GM21723 (cell line): ENCODE data around the gene IPCEF1.

Source experiments
- ATAC-seq: cut with Tn5 transposase; IDR thresholded peaks from one replicate; pipeline ENCODE4 v1.9.1; 2021; ENCODE audit warnings: mild to moderate bottlenecking, moderate library complexity; ENCODE audit not compliant: unreplicated experiment

IPCEF1 gene

DNA sequence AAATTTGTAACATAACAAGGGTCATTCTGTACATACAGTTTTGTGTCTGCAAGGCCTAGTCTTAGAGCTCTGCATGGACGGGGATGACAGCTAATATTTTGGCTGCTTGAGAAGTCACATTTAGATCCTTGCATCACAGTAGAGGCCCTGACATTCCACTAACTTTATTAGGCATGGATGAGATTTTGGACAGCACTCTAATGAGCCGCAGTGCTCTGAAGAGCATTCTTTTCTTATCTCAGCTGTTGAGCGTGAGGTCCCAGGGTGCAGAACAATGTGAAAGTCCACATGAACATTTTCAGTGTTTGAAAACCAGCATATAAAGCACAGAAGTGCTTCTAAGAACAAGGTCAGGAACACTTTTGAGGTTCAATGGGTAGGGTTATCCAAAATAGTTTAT lies 58.9 kb downstream of the IPCEF1 start:
- ATAC-seq: no peak

DNA sequence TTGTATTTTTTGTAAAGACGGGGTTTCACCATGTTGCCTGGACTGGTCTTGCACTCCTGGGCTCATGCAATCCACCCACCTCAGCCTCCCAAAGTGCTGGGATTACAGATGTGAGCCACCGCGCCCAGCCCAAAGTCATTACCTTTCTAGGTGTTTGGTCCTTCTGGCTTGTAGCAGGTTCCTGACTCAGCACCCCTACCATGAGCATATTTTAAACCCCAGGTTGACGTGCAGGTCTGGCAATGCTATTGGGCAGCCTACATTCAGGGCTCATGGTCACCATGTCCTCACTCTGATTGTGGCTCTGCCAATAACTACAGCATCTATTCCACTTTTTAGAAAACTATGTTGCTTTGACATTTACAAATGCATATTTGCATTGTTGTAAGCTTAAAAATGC lies 59.4 kb downstream of the IPCEF1 start:
- ATAC-seq: no peak

DNA sequence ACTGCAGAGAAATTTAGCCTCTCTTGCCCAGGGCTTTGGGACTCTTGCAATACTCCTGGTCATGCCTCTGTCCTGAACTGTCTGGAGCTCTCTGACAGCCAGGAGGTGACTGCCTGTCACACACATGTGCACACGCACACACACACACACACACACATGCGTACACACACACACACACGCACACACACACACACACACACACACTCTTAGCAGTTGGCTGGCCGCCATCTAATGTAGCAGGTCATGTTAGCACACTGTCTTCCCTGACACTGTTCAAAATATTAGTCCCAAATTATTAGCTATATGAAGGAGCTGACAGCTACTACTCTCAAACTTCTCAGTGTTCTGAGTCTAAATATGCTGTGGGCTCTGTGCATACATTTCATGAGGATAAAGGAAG lies 60.9 kb downstream of the IPCEF1 start:
- ATAC-seq: no peak

DNA sequence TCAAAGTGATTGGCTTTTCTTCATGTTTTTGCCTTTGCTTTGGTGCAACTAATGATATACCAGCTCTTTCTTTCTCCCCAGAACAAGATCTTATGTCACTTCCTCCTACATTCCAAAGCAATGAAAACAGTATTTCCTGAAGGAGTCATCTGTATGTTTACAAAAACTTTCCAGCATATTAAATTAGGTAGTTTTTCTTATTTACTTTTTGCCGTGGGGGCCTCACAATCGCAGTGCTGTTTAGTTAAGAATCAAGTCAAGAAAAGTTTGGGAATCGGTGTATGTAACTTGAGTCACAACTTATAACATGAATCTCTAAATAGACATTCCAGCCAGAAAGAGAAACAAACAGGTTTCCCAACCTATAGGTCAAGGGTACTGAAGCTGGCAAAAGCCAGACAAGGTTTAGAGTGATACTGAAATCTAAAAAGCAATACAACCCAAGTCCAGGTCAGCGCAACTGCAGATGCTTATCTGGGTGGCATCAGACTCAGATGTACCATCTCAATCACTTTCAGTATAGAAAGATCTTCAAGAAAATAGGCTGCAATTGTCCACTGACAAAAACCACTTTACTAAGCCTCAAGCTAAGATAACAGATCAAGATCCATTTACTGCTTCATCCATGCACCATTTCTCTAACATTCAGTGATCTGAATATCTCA lies 63.6 kb downstream of the IPCEF1 start:
- no peak for ATAC-seq

DNA sequence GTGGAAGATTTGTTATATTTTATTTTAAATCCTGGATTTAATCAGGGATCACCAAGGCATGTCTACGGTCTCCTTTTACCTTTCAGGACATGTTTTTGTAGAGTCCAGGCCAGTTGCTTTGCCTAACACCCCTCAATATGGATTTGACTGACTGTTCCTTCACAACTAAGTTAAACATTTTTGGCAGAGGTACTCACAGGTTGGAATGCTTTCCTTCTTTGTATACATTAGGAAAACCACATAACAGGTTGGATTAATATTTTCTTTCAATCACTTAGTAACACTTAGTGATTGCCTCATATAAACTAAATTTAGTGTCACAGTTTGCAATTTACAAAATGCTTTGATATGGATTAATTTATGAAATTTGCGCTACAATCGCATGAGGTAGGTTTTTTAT lies 64.5 kb downstream of the IPCEF1 start:
- ATAC-seq: no peak

DNA sequence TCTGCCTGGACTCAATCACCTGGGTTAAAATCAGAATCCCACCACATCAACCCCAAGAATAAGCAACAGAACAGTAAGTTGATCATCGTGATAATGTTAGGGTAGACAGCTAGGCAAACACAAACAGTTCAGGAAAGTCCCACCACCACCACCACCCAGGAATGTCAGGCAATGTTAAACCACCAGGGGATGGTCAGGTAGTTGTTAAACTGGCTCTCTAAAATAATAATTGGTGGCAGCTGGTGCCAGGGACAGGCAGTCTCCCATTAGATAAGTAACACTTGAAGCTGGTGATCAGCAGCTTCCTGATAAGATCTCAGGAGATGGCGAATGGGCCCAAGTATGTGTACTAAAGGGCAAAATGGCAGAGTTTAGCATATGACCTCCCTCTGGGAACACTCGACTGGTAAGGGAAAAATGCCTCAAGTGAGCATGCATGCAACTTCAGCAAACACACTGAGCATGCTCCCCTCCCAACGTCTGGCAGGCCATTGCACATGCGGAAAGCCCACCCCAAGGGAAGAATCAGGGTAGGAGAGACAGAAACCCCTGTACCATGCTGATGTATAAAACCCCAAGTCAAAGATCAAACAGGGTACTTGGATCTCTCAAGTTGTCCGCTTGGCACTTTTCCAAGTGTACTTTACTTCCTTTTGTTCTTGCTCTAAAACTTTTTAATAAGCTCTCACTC lies 66.6 kb downstream of the IPCEF1 start:
- no peak for ATAC-seq

DNA sequence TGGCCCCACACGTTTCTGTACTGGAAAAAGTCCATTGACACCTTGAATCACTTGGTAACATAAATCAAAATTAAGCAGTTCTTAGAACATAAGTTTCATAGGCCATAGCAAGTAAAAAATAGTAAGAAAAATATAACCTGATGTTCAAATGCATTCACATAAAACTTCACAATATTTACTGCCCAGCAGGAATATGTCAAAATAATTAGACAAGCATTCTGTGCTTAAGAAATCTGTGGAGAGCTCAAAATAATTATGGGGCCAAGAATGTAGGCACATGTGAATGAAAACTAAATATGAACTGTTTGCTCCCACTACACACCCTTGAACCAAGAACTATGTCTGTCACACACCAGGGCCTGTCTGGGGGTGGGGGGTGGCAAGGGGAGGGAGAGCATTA lies 70.8 kb downstream of the IPCEF1 start:
- no peak for ATAC-seq

DNA sequence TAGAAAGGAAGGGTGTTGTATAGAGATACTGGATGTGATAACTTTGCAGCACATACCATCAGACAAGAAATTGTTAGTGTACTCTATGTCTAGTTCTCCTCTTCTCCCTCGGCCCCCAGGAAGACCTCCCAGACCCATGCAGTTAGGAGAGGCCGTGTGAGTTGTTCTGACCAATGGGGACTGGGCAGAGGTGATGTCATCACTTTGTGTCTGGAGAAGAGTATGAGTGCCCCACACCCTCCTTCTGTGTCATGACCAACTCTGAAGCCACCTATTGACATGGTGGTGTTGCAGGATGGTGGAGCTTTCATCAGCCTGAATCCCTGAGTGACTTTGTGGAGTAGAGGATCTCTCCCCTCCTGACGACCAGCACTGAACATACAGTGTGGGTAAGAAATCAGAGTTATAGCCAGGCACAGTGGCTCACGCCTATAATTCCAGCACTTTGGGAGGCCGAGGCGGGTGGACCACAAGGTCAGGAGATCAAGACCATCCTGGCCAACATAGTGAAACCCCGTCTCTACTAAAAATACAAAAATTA lies 72.2 kb downstream of the IPCEF1 start:
- no peak for ATAC-seq

DNA sequence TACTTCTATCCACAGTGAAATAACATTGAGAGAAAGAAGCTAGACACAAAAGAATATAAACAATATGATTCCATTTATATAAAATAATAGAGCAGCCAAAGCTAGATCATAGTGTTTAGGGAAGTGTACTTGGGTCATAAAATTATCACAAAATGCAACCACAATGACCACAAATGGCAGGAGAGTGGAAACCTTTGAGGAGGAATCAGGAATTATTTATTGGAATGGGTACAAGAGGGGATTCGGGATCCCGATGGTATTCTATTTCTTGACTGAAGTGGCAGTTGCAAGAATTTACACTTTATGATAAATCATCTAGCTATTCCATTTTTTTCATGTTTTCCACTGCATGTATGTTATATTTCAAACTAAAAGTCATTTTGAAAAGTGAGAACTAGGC lies 76.1 kb downstream of the IPCEF1 start:
- ATAC-seq: no peak

DNA sequence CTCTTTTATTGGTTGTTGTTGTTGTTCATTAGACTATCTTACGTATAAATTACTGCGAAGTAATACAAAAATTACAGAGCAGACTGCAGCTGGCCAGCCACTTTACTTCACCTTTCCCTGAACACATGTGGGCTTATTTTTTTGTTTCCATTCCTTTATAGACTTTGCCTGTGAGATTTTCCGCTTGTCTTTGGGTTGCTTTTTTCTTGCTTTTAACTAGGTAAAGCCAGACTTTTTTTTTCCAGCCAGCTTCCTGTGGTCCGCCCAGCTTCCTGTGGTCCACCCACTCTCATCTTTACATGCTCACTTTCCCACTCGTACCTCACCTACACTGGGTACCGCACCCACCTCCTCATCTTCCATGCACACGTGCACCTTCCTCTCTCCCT lies 79.0 kb downstream of the IPCEF1 start:
- ATAC-seq: peak; percentile 45

DNA sequence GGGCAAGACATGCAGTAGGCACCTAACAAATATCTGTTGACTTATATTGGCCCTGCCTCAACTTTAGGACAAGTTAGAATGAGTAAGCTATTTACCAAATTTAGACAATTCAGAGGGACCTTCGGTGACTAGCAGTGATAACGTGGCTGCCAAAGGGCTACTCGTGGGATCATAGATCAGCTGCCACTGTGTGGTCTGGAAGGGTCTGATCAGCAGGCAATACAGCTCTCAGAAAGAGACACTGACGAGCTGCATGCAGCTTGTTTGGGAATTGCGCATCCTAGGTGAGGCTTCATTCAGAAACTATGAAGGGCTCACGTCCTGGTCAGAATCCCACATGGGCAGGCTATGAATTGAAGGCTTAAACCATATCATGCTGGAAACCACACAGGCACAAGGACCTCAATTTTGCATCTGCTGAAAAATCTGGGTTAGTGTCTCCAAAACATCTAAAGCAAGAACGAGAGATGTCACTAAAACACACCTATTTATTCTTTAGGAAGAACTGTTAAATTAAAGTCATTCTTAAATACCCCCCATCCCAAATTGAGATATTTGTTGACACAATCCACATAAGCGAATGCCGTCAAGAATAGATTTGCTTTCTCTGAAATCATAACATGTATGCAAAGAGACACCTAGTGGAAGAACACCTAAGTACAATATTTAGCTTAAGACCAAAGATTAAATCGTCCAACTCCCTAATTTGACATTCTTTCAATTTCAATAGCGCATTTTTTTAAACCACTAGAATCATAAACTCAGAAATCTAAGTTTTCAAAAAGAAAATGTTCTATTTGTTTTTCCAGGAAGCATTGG lies 79.6 kb downstream of the IPCEF1 start:
- peak; percentile 78 for ATAC-seq

DNA sequence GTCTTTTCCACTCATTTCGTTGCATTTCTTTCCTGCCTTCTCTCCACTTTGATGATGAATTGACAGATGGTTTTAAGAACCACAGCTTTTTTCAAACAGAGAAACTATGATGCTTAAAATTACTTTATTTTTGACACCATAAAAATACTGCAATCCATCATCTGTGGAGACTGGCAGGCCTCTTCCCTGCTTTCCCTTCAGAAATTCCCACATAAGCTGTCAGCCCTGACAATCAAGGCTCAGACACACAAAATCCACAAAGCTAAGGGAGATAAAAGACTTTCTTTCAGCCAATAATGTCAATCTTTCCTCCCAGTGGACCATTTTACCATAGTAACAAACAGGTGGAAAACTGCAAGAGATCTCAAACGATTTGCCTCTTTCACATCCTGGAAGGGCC lies 82.4 kb downstream of the IPCEF1 start:
- no peak for ATAC-seq

DNA sequence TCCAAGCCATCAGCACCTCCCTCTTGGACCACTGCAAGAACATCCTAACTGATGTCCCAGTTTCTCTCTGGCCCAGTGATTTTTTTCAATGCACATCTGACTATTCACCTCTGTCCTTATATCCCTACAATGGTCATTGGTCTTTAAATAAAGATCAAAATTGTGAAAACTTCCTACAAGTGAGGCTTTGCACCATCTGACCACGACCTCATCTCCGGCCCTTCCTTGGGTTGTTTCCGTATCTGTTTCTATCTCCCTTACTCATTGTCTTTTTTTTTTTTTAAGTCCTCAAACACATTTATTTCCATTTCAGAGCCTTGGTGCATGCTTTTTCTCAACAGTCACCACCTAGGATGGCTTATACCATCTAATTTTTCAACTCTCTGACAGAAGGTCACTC lies 88.1 kb downstream of the IPCEF1 start:
- ATAC-seq: no peak

DNA sequence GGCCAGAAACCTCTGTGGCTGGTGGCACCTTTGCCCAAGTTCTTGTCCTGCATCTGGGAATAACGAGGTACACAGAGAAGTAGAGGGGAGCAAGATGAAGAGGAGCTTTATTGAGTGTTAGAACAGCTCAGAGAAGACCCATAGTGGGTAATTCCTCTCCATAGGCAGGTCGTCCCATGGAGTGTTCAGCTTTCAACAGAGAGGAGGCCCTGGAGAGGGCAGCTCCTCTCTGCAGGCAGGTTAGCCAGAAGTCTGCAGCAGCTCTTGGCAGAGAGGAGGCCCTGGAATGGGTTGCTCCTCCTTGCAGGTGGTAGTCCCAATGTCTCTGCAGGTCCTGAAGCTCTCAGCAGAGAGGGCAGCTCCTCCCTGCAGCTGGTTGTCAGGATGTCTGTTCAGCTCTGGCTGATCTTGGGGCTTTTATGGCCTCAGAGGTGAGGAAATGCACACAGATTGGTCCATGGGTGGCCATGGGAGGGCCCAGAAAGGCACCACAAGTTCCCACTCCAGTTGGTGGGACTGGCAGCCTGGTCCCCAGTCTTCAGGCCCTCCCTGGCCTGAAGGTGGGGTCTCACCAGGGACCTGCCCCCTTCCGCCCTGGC lies 89.0 kb downstream of the IPCEF1 start:
- no peak for ATAC-seq

DNA sequence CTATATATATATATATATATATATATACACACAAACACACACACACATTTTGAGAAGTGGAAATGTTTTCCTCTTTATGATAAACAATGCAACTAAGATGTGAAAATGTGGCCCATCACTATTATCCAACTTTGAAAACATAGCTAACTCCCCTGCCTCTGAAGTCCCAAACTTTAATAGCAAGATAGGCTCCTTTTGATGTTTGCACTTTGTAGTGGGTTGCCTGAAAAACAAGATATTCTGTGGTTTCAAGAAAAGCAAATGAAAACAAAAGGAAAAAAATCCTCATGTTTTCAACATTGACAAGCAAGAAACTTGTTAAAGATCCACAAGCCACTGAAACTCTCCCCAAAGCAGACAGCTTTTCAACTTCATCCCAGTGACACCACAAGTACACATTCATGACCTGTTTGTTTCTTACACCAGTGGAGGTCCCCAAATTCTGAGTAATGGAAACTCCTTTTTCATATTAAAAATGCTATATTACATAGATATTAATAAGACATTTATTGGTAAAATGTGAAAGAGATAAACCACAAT lies 90.0 kb downstream of the IPCEF1 start:
- ATAC-seq: no peak

DNA sequence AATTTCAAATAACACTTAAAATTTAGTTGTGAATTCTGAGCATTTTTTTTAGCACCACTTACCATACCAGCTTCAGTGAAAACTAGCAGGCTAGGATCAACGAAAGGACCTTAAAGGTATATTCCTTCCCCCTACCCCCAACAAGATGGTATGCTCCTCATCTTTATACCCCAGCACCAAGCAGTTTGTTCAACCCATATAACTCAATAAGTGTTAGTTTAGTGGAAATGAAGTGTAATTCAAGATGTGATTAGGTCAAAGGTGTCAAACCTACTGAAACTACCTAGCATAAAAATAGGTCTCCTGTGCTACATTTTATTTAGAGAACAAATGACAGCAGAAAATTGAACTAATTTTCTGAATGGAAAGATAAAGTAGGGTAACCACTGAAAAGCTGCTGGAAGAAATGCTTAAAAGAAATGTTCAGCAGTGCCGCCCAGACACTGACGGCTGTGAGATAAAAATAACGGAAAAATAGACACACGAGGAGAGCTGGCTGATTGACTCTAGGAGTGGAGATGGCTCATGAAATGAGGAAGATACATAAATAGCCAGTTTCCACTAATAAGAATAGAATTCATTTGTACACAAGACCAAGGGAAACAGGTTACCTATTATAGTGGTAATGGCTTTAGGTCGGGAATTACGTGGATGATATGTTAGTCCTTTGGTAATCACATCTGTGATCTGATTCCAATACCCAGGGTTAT lies 94.8 kb downstream of the IPCEF1 start:
- peak; percentile 39 for ATAC-seq

DNA sequence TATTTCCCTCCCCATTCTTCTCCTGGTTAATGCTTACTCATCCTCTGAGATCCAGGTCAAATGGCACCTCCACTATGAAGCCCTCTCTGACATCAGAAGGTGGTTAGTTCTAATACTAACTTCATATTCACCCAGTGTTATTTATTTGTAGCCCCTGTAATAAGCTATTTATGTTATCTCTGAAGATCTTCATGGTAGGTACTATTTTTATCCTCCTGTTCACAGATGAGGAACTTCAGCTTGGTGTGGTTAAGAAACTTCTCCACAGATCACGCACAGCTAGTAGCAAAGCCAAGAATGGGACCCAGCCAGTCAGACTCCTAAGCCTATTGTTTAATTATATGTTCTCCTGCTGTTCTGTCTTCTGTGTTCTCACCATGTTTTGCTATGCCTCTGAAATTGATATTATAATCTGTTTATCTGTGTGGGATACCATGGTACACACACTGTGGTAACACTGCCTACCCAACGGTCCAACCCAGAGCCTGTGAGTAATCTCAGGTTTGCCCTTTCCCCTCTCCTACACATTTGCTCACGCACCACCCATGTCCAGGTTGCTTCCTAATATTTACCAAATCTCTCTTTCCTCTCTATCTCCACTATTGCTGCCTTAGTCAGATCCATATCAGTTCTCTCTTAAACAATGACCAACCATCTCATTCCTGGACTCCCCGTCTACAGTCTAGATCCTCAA lies 98.4 kb downstream of the IPCEF1 start:
- peak; percentile 78 for ATAC-seq

DNA sequence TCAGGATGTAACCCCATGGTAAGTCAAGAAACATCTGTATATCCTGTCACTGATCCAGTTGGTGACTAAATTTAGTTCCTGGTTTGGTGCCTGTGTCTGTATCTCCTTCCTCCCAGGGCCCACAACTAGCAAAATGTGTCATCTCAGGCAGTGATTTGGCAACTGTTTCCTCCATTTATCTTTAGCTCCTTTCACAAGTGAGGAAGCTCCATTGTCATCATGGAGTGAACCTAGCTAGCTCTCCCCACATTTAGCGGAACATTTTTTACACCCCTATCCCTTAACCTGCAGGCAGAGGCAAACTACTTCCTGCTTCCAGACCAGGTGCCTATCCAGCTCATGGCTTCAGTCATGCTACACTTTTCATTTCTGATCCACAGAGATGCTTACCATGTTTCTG lies 99.5 kb downstream of the IPCEF1 start:
- no peak for ATAC-seq

DNA sequence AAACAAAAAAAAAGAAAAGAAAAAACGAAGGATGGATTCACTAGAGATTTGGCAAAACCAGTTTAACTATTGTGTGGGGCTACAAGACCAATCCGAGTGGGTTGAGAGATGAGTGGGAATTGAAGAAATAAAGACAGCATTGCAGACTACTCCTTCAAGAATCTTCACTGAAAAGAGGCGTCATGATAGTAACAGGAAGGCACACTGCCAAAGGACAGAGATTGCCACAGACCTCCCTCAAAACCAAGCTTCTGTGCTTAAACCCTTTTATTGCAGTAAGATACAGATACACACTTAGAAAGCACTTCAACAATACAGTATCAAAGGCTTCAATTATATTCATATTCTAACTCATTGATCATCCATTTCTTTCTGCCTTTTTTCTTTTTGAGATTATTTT lies 103.9 kb downstream of the IPCEF1 start:
- no peak for ATAC-seq

DNA sequence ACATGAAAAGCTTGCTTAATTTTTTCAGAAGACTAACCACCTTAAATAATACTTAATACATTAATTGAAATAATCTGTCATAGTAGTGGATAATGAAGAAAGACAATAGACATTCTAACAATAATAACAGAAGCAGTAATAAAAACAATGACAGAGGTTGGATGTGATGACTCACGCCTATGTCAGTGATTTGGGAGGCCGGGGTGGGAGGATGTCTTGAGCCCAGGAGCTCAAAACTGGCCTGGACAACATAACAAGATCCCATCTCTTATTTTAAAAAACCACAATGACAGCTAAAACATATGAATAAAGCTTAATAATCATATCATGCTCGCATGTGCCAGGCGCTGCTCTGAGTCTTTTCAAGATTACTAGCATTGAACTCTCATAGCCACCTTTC lies 105.5 kb downstream of the IPCEF1 start:
- no peak for ATAC-seq
